8988T (cell line): Measurements from ENCODE around the gene CREBL2.
A peak's percentile ranks its signal among the peaks of the same experiment; 100 is the strongest.
"Not testable (repeated sequence)": the region's sequence is repeated elsewhere in the genome, so short reads cannot be mapped to it uniquely, and the experiment has no call there.

Experiments used
- DNase-seq: peaks from one replicate; pipeline ENCODE4 v3.0.0; 2011

Gene CREBL2

DNA sequence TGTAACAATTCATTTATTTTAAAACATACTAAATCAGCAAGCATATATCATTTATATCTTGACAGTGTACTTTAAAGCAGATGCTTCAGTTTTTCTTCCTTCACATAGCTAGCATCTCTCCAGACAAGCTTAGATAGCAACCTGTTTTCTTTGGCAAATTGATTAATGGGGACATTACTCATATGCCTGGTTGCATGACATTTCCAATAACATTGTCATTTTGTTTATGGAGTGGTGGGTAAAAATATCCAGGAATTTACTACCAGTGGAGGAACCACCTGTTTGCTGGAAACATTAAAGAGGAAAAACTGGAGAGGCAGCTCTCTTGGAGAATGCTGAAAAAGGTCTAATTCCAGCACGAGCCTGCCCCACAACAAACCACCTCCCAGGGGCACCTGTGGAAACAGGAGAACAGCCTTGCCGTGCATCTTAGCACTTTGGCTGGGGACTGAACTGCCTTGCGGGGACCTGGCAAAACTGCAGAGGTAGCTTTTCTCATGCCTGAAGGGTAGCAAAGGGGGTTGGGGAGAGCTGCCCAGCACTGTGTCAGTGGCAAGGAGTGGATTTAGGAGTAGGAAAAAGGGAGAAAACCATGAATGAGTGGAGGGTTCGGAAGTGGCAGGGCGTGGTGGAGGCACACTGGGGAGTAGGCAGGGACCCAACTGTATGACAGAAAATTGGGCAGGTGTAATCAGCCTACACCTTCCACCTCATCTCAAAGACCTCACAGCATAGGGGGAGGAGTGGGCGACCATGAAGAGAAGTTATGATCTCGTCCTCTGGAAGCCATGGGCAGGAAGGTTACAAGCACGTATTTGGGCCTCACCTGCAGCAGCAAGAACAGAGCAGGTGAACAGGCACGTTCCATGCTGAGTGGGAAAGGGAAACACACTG, 11.7 kb upstream of the CREBL2 start:
- no peak for DNase-seq

DNA sequence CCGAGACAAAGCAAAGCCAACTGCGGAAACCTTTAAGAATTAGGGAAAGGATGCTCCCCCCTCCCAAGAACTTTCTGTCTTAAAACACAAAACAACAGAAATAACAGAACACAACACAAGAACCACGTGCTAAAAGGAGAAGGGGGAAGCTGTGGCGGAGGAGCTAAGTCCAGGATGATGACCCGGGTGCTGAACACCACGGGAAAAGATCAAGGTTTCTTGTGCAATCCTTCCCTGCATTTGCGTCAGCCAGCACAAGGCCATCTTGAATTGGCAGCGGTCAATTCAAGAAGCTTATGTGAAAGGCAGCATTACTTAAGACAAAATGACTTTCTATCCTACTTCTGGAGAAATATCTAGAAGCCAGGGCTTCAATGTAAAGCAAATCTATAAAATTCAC, 11.0 kb upstream of the CREBL2 start:
- no peak for DNase-seq

DNA sequence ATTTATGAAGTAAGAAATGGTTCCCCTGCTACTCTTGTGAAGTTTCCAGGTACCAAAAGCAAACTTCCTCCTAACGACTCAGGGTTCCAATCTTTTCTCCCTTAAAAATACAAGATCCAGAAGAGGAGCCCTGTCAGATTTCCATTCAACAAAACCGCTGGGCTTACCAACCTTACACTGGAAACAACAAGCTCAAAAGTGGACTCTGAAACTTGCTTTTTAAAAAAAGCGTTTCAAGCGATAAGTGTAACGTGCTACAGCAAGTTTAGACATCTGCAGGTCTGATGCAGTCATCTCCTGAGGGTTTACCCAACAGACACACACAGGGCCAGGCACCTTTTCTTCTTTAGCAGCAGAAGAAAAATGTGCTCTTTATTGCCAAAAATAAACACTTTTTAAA, 6.9 kb upstream of the CREBL2 start:
- no peak for DNase-seq

DNA sequence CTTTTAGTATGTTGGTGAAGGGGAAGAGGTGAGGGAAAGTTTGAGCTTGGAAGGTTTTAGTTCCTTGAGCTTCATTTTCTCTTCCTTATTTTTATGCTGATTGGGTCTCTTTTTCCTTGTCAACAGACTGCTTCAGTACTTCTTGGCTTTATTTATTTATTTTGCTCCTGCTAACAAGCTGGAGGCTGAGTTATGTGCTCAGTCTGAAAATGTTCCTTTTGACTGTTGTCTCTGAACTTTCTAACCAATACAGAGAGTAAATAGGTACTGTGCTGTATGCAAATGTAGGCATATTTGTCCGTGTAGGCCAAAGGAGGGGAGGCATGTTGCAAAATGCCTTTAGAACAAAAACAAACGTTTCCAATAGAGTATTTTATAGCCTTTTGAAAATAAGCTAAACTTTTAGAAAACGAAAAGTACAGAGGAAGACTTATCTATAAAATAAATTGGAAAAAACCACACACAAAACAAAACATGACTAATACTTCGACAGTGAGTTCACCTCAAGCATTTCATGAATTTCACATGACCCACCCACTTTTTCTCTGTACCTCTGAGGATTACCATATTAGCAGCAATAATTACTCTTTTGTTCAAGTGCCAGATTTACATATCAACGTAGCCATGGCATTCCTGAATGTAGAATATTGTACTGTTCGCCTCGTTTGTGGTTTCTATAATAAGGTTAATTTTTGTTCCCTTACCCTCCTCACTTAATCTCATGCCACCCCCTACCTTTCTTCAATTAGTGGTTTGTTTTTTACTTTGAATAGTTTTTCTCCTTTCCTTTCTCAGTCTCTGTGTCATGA, 4.7 kb upstream of the CREBL2 start:
- no peak for DNase-seq

DNA sequence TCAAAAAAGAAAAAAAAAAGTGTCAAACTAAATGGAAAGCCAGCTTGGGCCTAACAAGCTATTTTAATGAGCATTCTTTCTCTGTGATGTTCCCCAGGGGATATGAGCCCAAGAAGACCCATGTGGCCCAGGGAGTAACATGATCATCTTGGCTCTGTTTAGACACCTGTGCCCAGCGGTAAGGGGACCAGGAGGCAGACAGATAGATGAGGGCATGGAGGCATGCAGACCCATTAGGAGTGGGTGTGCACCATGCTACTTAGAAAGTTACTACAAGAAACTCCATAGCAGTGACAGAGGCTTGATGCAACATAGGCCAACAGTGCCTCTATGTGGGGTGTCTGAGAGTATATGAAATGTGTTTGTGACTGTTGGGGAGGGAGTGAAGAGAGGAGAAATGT, 3.1 kb upstream of the CREBL2 start:
- DNase-seq: peak; percentile 6

DNA sequence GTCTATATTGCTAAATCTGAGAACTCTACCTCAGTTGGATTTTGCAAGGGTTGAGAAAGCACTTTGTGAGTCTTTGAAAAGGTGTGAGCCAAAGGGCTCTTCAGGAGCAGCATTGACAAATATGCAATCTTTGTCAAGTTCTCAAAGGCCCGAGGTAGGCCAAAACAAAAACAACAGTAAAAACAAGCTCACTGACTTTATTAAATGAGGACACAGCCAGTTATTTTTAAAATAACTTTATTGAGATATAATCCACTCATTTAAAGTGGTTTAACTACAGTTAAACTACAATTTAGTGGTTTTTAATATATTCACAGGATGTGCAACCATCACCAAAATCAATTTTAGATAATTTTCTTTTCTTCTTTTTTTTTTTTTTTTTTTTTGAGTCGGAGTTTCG, 2.0 kb upstream of the CREBL2 start:
- DNase-seq: no peak

DNA sequence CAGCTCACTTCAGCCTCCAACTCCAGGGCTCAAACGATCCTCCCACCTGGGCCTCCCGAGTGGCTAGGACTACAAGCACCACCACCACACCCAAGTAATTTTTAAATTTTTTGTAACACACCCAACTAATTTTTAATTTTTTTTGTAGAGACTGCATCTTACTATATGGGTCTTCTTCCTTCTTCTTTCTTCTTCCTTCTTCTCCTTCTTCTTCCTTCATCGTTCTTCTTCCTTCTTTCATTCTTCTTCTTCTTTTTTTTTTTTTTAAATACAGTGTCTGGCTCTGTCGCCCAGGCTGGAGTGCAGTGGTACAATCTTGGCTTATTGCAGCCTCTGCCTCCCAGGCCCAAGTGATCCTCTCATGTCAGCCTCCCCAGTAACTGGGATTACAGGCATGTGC, 965 bp upstream of the CREBL2 start:
- no peak for DNase-seq

DNA sequence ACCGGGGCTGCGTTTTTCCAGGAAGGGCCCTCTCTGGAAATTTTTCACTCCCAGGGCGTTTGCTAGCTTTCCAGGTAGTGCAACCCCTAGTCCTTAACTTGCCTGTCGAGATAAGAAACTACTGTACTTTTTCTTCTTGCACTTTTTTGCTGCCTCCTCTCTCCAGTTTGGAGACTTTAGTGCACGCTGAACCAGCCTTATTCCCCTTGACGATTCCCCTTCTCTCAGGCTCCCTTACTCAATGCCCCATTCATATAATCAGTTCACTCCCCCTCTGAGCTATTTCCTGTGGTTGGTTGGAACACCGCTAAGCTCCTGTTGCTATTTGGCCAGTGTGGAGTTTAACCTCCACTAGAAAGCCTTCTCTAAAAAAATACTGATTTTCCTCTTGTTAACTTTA, 682 bp downstream of the CREBL2 start:
- no peak for DNase-seq

DNA sequence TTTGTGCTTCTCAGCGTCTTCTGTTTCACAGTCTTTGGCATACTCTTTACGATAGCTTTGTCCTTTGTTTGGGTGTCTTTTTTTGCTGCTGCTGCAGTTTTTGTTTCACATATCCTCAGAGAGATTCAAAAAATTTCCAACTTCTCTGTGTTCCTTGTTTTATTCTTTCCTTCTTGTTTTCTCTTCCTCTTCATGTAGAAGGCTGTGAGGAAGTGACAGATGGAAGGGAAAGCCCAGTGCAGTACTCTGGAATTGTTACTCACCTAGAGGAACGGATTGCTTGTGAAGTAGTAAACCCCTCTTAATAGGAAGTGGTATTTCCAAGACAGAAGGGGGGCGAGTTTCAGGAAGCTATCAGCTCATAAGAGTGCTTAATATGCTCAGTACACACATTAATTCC, 1.7 kb downstream of the CREBL2 start:
- no peak for DNase-seq

DNA sequence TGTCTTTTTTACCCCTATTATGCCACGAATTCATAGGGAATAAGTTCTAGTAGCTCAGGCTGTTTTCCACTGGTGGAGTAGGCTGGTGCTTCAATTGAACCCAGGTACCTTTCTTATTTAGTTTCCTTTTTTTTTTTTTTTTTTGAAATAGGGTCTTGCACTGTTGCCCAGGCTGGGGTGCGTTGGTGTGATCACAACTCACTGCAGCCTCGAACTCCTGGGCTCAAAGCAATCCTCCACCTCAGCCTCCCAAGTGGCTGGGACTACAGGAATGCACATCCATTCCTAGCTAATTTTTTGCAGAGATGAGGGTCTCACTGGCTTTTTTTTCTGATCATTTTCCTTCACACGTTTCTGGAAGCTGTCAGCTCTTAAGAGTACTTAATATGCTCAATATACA, 2.7 kb downstream of the CREBL2 start:
- DNase-seq: no peak

DNA sequence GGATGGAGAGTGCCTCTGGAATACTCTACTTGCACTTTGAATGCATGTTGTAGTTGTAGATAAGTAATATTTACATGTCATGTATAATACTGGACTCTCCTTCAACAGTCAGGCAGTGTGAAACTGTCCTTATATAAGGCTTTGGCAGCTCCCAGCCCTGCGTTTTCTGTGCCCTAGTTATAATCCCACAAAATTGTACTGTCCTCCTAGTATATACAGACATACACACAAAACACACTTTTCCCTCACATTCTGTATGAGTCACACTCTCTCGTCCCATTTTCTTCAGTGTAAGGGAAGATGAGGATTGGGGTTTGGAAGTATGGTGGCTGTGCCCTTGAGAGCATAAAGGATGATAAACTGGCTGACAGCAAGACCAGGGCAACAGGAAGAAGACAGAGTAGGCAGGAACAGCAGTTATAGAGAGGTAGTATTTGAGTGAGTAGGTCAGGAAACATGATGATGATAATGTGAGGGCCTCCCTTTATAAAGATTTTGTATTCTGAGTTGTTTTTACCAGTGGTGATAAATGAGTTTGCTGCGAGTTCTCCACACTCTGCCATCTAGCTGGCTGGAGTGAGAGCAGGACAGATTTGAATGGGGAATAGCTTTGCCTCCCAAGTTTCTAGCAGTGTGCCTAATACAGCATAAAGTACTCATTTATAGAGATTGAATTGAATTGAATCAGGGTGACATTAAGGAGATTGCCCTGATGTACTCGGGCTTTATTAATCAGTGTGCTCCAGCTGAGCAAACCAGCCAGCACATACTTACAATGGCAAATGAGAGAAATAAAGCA, 5.0 kb downstream of the CREBL2 start:
- no peak for DNase-seq

DNA sequence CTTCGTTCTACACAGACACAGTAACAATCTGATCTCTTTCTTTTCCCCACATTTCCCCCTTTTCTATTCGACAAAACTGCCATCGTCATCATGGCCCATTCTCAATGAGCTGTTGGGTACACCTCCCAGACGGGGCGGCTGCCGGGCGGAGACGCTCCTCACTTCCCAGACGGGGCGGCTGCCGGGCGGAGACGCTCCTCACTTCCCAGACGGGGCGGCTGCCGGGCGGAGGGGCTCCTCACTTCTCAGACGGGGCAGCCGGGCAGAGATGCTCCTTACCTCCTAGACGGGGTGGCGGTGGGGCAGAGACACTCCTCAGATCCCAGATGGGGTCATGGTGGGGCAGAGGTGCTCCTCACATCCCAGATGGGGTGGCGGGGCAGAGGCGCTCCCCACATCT, 6.4 kb downstream of the CREBL2 start:
- DNase-seq: not testable (repeated sequence)

DNA sequence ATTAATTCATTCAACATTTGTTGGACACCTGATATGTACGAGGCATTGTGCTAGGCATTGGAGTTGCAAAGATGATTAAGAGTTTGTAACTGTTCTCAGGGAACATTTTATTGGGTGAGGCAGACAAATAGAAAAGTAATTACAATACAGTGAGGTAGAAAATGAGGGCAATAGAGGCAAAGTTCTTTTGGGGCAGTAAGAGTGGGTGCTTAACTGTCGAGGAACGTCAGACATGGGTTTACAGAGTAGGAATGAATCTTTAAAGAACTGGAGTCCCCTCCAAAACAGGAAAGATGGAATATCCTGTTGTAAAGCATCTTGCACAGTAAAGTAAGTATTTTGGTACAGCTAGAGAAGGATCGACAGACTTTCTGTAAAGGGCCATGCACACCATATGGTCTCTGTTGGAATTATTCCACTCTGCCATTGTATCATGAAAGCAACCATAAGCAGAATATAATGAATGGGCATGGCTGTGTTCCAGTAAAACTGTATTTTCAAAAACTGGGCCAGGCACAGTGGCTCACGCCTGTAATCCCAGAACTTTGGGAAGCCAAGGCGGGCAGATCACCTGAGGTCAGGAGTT, 9.1 kb downstream of the CREBL2 start:
- DNase-seq: no peak

DNA sequence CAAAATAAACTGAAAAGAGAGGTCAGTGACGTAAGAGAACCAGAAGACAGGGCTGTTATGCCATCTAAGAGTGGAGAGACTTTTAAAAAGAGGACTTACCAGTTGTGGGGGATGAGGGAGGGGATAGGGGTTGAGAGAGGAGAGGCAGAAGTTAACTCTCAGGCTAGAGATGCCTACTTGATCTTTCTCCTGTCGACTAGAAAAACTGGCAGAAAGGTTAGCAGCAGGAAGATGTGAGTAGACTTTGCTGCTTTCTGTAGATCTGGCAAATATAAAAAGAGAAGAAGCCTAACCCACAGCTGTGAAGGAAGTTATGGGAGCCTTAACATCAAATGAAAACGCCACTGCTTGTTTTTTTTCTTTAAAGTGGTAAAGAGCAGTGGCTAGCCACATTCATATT, 10.7 kb downstream of the CREBL2 start:
- no peak for DNase-seq

DNA sequence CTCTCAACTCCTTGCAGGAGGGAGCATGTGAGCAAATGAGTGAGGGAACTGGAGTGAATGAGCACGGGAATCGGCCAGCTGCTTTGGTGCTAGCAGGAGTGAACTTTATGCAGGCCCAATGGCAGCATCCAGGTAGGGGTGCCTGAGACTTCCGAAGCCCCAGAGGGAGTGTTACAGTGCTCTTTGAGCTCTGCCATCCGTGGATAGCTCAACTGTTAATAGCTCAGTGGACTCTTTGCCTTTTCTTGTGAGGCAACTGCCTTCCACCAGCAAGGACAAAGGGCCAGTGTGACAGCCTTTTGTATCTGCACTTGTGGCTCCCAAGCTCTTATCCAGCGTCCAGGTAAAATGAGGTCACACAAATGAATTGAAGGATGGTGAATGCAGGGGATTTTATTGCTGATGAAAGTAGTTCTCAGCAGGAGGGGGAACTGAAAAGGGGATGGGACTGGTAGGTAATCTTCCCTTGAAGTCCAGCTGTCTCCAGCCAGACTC, 12.9 kb downstream of the CREBL2 start:
- DNase-seq: no peak

DNA sequence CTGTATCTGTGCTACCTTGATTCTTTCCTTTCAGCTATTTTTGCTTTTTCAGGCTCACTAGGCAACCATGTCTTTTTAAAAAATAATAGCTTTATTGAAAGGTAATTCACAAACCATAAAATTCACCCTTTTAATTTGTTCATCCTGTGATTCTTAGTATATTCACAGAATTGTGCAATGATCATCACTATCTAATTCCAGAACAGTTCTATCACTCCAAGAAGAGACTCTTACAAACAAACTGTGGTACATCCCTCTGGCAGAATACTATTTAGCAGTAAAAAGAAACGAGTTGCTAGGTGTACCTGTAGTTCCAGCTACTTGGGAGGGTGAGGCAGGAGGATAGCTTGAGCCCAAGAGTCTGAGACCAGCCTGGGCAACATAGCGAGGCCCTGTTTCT, 14.8 kb downstream of the CREBL2 start:
- DNase-seq: no peak

DNA sequence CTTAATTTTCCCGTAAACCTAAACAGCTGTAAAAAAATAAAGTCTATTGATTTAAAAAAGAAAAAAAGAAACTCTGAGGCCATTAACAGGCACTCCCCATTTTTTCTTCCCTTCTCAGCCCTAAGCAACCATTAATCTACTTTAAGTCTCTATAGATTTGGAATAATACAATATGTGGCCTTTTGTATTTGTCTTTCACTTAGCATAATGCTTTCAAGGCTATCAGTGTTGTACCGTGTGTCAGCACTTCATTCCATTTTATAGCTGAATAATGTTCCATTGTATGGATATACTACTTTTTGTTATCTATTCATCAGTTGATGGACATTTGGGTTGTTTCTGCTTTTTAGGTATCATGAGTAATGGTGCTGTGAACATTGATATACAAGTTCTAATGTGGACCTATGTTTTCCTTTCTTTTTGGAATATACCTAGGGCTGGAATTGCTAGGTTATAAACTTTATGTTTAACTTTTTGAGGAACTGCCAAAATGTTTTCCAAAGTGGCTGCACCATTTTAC, 15.7 kb downstream of the CREBL2 start:
- DNase-seq: no peak

DNA sequence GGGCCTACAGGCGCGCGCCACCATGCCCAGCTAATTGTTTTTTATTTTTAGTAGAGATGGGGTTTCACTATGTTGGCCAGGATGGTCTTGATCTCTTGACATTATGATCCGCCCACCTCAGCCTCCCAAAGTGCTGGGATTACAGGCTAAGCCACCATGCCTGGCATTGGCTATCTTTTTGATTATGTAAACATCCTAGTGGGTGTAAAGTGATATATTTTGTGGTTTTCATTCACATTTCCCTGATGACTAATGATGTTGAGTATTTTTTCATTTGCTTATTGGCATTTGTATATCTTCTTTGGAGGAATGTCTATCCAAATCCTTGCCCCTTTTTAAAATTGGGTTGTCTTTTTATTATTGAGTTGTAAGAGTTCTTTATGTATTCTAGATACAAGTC, 16.3 kb downstream of the CREBL2 start:
- no peak for DNase-seq

DNA sequence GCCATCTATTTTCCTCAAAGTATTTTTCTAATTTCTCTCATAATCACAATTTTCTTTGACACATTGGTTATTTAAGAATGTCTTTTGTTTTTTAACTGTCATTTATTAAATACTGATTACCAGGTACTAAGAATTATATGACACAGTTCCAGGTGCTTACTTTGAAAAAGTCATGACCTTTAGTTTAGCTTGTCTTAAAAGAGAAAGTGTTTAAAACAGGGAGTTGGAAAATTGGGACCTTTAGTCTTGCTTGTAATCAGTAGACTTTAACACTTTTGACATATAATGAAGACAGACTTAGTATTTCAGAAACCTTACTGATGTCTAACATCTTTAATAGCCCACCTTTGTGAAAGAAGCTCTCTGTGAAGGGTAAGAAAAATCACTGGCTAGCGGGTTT, 19.2 kb downstream of the CREBL2 start:
- DNase-seq: no peak

DNA sequence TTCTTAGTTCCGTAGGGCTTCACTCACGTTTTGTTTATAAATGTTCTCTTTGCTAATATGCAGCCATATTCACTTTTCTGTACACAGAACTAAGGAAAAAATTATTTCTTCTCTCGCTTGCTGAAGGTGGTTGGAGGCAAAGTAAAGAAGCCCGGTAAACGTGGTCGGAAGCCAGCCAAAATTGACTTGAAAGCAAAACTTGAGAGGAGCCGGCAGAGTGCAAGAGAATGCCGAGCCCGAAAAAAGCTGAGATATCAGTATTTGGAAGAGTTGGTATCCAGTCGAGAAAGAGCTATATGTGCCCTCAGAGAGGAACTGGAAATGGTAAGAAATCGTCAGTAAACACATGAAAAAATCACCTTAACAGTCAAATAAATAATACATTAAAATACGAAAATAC, 24.0 kb downstream of the CREBL2 start:
- no peak for DNase-seq

DNA sequence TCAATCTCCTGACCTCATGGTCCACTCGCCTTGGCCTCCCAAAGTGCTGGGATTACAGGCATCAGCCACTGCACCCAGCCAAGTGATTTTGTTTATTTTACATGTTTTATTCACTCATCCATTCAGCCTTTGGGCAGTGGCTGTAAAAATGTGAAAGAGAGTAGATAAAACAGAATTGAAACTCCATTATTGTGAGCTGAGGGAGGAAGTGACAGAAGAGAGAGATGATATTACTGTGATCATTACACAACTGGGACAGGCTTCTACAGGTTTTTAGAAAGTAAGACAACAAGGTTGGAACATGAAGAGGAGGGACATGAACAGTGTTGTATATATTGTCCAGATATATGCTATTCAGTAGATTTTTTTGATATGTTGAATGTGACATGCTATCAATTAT, 25.0 kb downstream of the CREBL2 start:
- DNase-seq: no peak

DNA sequence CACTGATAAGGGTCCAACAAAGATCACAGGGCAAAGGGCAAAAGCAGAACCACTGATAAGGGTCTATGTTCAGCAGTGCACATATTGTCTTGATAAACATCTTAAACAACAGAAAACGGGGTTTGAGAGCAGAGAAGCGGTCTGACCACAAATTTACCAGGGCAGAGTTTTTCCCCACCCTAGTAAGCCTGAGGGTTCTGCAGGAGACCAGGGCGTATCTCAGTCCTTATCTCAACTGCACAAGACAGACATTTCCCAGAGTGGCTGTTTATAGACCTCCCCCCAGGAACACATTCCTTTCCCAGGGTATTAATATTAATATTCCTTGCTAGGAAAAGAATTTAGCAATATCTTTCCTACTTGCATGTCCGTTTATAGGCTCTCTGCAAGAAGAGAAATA, 28.3 kb downstream of the CREBL2 start:
- DNase-seq: not testable (repeated sequence)

DNA sequence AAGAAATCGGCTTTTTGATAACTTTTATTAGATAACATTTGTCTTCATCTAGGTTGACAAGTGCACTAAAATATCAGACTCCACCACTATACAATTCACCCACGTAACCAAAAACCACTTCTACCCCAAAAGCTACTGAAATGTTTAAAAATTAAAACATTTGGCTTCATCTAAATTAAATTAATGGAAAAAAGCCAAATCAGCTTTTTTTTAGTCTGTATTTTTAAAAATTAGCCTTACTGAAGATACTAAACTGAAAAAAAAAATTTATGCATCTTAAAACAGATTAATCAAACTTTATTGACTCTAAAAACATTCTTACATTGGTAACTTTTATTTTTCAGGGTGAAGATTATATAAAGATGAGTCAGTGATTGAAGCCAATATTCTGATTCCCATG, 30.0 kb downstream of the CREBL2 start:
- no peak for DNase-seq
